ENCODE results near the gene RACGAP1. TPM values are rescaled to one million over a fixed set of nuclear protein-coding genes. Genes with fewer than 3 reads are reported as not detected.

RACGAP1 gene
- total RNA-seq, 3 donors from 2014 or later, result 16.0 to 45.5 (median 34.4) TPM

GRCh38 chr12:49965836-49966235 lies 59.5 kb downstream of the RACGAP1 start:
- H3K4me1 ChIP-seq (ENCODE audit: low read depth), result peaks cover 3% of the 10 kb centered on the region
- no peak for ATAC-seq
- H3K9me3 ChIP-seq, result no peaks in the 10 kb centered on the region
- no peak for DNase-seq
- no peak overlapping the region for H3K4me3 ChIP-seq
- TF ChIP-seq CTCF (IDR thresholded peaks at IDR 0.05), result no peak
- no peaks in the 10 kb centered on the region for H3K36me3 ChIP-seq (ENCODE audit: low read depth)
- intact Hi-C loops (cut with DNase I, micrococcal nuclease), result loop anchor here (5.0 to 10.0 kb wide), 2 partner anchors 89 to 106 kb away; partner anchors contain the start of gene ASIC1 (in 1 of the 2)

GRCh38 chr12:49964849-49965624 lies 60.3 kb downstream of the RACGAP1 start:
- intact Hi-C loops (cut with DNase I, micrococcal nuclease), result loop anchor here (5.0 to 10.0 kb wide), 2 partner anchors 90 to 107 kb away; partner anchors contain the start of gene ASIC1 (in 1 of the 2)

GRCh38 chr12:49963976-49964815 lies 61.1 kb downstream of the RACGAP1 start:
- intact Hi-C loops (cut with DNase I, micrococcal nuclease), result loop anchor here in 1 of 2 donors (10.0 kb wide), 1 partner anchor 91 kb away; the partner anchor contains the start of gene ASIC1
- Histone ChIP-seq H3K4me3 (no peak overlapping the region), H3K36me3 (ENCODE audit: low read depth) (no peaks in the 10 kb centered on the region), H3K9me3 (no peaks in the 10 kb centered on the region), H3K4me1 (ENCODE audit: low read depth) (peaks cover 3% of the 10 kb centered on the region)
- DNase-seq (no peak), ATAC-seq (no peak)
- TF ChIP-seq CTCF (IDR thresholded peaks at IDR 0.05), result no peak

More at GRCh38 chr12:49964849-49965624, 60.3 kb downstream of the RACGAP1 start:
- TF ChIP-seq CTCF (IDR thresholded peaks at IDR 0.05), result no peak
- no peak for ATAC-seq
- H3K9me3 ChIP-seq, result no peaks in the 10 kb centered on the region
- no peak for DNase-seq
- H3K4me1 ChIP-seq (ENCODE audit: low read depth), result peaks cover 3% of the 10 kb centered on the region
- no peaks in the 10 kb centered on the region for H3K36me3 ChIP-seq (ENCODE audit: low read depth)
- H3K4me3 ChIP-seq, result no peak overlapping the region

GRCh38 chr12:49962861-49963765 lies 62.2 kb downstream of the RACGAP1 start:
- Histone ChIP-seq H3K9me3 (no peaks in the 10 kb centered on the region), H3K36me3 (ENCODE audit: low read depth) (no peaks in the 10 kb centered on the region), H3K4me1 (ENCODE audit: low read depth) (peaks cover 3% of the 10 kb centered on the region), H3K4me3 (no peak overlapping the region)
- peak; percentile 37 for ATAC-seq
- TF ChIP-seq CTCF (IDR thresholded peaks at IDR 0.05), result no peak
- intact Hi-C loops (cut with DNase I, micrococcal nuclease), result loop anchor here in 1 of 2 donors (10.0 kb wide), 1 partner anchor 92 kb away; the partner anchor contains the start of gene ASIC1
- DNase-seq, result peak in 2 of 3 donors; percentile 38 to 61
